HG03097 (cell line): Measurements from ENCODE around the gene MAS1.
"Not testable (repeated sequence)": the region's sequence is repeated elsewhere in the genome, so short reads cannot be mapped to it uniquely, and the experiment has no call there.

Source experiments
- ATAC-seq: cut with Tn5 transposase; IDR thresholded peaks from one replicate; pipeline ENCODE4 v1.9.1; 2021; ENCODE audit not compliant: unreplicated experiment, low FRiP score

Gene MAS1

DNA sequence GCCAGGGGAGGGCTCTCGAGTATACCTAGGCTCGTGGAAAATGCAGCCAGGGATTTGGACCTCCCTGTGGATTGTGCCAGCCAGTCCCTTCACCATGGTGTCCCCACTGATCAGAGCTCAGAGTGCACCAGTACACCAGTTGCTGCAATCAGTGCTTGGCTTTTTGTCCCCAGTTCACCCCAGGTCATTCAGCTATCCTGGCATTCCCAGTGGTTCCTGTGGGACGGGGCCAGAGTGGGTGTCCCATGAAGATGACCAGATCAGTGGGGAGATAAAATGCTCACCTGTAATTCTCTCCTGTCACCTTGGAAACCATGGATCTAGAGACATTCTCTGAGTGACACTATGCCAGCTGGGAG, 23.8 kb downstream of the MAS1 start:
- ATAC-seq, result no peak

- no peak for ATAC-seq
Measured at GRCh38 chr6:159915397-159915796, 24.6 kb downstream of the MAS1 start.

DNA sequence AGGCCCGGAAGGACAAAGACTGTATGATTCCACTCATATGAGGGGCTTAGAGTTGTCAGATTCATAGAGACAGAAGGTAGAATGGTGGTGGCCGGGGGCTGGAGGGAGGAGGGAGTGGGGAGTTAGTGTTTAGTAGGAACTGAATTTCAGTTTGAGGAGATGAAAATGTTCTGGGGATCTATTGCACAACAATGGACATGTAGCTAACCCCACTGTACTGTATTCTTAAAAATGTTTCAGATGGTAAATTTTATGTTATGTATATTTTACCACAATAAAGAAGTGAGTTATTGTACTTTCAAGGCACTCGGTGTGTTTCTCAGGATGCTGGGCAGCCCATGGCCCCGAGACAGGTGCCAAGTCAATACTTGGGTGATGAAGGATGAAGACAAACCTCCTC, 25.4 kb downstream of the MAS1 start:
- ATAC-seq, result no peak

DNA sequence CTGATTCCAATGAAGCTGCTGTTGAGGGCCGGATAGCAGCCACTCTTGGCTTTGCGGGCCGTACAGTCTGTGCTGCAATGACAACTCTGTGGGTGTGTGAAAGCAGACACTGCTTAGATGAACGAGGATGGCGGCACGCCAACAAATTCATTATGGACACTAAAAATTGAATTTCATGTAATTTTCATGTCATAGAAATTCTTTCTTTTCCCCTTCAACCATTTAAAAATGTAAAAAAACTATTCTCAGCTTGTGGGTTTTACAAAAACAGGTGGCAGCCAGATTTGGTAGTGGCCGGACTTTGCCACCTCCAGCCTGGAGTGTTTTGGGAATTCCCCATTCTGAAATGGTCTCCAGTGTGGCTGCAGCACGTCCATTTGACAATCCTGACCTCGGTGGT, 26.0 kb downstream of the MAS1 start:
- no peak for ATAC-seq

GRCh38 chr6:159919011-159919511, 28.3 kb downstream of the MAS1 start:
- no peak for ATAC-seq

DNA sequence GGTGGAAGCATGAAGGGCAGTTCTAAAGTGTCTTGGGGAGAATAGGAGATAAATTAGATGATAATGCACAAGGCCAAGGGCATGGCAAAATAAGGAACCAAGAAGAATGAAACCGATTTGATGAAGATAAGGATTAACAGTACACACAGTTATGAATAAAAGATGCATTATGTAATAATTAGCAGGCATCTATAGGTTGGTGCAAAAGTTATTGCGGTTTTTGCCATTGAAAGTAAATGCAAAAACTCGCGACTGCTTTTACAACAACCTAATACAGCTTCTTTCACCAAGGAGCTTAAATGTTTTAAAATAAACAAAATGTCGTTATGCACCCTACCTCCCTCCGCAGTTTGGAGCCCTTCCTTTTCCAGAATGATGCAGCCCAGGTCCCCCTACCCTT, 29.0 kb downstream of the MAS1 start:
- ATAC-seq, result no peak

GRCh38 chr6:159924150-159924549, 33.4 kb downstream of the MAS1 start:
- ATAC-seq, result not testable (repeated sequence)

GRCh38 chr6:159926542-159927203, 35.9 kb downstream of the MAS1 start:
- ATAC-seq, result no peak

DNA sequence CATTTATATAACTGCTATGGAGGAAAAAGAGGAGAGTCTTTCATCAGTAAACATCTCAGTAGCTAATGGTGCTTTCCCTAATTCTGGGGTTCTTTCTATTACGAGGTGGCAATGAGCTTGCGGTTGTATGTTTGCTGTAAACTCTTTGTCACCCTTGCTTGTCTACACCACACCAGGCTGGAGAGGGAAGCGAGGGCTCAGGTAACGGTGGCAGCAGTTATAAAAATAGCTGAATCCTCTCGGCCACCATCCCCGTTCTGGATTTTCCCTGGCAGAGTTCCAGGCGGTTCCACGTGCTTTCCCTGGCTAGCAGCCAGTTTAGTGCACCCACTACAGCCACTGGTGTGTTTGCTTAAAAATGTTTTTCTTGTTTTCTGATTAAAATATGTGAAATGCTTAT, 39.0 kb downstream of the MAS1 start:
- no peak for ATAC-seq

DNA sequence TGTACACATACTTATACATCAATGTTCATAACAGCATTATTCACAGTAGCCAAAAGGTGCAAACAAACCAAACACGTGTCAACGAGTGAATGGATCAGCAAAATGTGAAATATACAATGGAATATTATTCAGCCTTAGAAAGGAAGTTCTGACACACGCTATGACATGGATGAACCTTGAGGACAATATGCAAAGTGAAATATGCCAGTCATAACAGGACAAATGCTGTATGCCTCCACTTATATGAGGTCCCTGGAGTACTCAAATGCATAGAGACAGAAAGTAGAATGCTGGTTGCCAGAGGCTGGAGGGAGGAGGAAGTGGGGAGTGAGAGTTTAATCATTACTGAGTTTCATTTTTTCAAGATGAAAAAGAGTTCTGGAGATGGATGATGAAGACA, 40.3 kb downstream of the MAS1 start:
- peak; percentile 95 for ATAC-seq

GRCh38 chr6:159931846-159932245, 41.1 kb downstream of the MAS1 start:
- ATAC-seq, result no peak

DNA sequence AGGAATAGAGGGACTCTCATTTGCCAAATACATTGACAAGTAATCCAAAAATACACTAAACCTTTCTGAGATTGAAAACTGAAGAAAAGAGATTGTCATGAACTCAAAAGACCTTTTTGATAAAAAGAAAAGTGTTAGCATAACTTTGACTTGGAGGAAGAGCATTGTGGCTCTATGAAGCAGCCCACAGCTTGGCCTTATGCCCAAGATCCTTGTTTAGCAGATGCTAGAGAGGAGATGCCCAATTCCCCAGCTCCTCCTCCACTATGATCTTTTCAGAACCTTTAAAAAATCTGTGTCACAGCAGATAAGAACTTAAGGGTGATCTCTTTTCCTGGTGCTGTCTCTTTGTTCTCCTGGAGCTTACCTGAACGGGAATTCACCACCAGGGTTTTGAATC, 42.3 kb downstream of the MAS1 start:
- no peak for ATAC-seq

DNA sequence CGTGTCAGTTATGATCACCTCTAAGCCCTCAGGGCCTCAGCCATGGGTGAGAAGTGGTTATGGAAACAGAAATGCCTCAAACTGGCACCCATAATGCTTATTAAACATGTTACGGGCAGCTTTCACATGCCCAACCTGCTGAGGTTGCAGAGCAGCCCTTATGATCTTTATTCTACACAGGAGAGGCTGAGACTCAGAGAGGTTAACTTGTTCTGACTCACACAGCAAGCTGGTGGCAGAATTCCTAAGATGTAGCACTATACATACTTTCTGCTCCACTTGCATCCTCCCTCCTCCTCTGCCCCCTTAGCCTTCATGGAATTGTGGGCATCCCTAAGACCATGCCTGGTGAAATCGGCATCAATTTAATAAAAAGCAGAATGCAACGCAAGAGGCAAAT, 43.4 kb downstream of the MAS1 start:
- no peak for ATAC-seq

- ATAC-seq, result no peak
Measured at GRCh38 chr6:159935065-159935464, 44.3 kb downstream of the MAS1 start.

DNA sequence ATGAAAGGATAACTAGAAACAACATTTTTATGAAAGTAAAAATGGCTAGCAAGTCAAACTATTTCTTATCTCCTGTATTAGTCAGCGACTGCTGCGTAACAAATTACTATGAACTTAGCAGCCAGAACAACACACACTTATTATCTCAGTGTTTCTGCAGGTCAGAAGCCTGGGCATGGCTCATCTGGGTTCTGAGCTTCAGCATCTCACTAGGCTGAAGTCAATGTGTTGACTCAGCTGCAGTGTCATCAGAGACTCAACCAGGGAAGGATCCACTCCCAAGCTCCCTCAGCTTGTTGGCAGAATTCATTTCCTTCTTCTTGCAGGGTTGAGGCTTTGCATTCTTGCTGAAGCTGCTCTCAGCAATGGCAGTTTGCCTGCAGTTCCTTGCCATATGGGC, 44.8 kb downstream of the MAS1 start:
- no peak for ATAC-seq

- no peak for ATAC-seq
Measured at GRCh38 chr6:159939591-159940016, 48.8 kb downstream of the MAS1 start.
